ENCODE results near the gene STRIP1.

STRIP1 gene

DNA sequence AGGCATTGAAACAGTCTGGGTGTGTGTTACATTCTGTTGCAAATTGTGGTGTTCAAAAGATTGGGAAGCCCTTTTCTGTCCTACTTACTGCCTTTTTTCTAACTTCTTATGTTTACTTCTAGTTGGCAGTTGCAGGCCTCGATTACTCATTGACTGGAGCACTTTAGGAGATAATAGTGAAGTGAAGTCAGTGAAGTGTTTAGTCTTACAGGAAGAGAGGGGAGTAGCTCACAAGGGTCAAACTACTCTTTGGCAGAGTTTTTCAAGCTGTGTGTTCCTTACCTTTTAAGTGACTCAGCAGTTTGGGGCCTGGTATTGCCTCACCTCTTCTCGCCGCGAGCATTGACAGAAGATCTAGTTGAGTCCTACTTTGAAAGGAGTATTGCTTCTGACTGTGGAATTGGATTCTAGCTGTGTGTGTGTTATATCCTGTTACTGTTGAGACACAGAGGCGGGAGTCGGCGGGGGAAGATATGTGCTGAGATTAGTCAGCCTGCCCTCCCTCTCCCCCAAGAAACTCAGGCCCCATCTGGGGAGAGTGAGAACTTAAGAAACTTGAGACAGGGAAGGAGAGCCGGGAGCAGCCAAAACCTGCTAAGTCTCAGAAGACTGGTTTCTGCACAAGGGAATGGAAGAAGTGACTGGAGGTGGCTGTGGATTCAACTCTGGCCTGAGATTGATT is 30.5 kb upstream of the STRIP1 start:
- TF ChIP-seq, protein P1, sequence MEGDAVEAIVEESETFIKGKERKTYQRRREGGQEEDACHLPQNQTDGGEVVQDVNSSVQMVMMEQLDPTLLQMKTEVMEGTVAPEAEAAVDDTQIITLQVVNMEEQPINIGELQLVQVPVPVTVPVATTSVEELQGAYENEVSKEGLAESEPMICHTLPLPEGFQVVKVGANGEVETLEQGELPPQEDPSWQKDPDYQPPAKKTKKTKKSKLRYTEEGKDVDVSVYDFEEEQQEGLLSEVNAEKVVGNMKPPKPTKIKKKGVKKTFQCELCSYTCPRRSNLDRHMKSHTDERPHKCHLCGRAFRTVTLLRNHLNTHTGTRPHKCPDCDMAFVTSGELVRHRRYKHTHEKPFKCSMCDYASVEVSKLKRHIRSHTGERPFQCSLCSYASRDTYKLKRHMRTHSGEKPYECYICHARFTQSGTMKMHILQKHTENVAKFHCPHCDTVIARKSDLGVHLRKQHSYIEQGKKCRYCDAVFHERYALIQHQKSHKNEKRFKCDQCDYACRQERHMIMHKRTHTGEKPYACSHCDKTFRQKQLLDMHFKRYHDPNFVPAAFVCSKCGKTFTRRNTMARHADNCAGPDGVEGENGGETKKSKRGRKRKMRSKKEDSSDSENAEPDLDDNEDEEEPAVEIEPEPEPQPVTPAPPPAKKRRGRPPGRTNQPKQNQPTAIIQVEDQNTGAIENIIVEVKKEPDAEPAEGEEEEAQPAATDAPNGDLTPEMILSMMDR (IDR thresholded peaks at IDR 0.05) = no peak
- Histone ChIP-seq H3K27ac (peak overlapping the region; percentile 85), H3K4me1 (peaks cover 38% of the 10 kb centered on the region), H3K4me3 (ENCODE audit: low read depth, low read length) (peak overlapping the region; percentile 45), H3K4me2 (ENCODE audit: low read length) (peak overlapping the region; percentile 57), H3K27me3 (ENCODE audit: control insufficient read depth, insufficient read depth, low read length) (no peaks in the 10 kb centered on the region), H2AFZ (no peak overlapping the region), H3K36me3 (ENCODE audit: control insufficient read depth, insufficient read depth, low read length) (no peaks in the 10 kb centered on the region), H3K79me2 (no peaks in the 10 kb centered on the region), H3K9ac (no peak overlapping the region), H3K9me3 (ENCODE audit: control insufficient read depth, low read length) (no peaks in the 10 kb centered on the region)

DNA sequence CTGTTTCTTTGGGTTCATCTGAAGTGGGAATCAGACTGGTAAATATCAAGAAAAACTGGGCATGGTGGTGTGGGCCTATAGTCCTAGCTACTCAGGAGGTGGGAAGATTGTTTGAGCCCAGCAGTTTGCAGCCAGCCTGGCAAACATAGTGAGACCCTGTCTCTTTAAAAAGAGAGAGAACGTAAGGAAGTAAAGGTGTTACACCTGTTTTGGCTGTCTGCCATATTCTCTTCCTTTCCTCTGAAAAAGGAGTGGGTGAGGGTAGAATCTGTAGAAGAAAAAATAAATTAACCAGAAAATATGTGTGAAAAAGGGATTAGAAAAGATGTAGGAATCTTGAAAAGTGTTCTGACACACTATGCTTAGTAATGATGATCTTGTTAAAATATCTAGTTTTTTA is 29.8 kb upstream of the STRIP1 start:
- Histone ChIP-seq H3K4me3 (ENCODE audit: low read depth, low read length) (peak overlapping the region; percentile 45), H3K9ac (no peak overlapping the region)

DNA sequence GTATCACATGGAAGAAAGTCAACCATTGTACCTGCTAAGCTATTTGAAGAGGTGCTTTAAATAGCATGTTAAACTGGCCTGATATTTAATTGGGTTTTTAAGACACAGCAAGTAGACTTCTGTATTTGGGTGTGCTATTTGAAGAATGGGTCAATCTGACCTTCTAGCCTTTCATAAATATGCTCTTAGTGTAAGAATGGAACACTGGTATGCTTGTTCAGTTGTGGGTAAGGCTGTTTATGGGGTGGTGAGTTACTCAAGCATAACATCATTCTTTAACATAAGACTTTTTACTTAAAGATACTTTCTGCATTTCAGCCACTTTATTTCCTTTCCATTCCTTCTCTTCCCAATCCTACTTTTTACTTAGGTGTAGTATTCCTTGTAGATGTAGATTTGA is 28.5 kb upstream of the STRIP1 start:
- no peak overlapping the region for H3K9ac ChIP-seq
- H3K4me3 ChIP-seq (ENCODE audit: low read depth, low read length) = no peak overlapping the region
- no peaks in the 10 kb centered on the region for H3K79me2 ChIP-seq
- TF ChIP-seq, protein P1 (IDR thresholded peaks at IDR 0.05) = no peak
- no peak overlapping the region for H2AFZ ChIP-seq
- no peaks in the 10 kb centered on the region for H3K27me3 ChIP-seq (ENCODE audit: control insufficient read depth, insufficient read depth, low read length)
- no peak overlapping the region for H3K27ac ChIP-seq
- no peak overlapping the region for H3K4me2 ChIP-seq (ENCODE audit: low read length)
- no peaks in the 10 kb centered on the region for H3K9me3 ChIP-seq (ENCODE audit: control insufficient read depth, low read length)
- no peaks in the 10 kb centered on the region for H3K36me3 ChIP-seq (ENCODE audit: control insufficient read depth, insufficient read depth, low read length)
- peaks cover 33% of the 10 kb centered on the region for H3K4me1 ChIP-seq

More for the DNA sequence above, 29.8 kb upstream of the STRIP1 start:
- no peaks in the 10 kb centered on the region for H3K79me2 ChIP-seq
- H3K27ac ChIP-seq = peak overlapping the region; percentile 85
- H3K36me3 ChIP-seq (ENCODE audit: control insufficient read depth, insufficient read depth, low read length) = no peaks in the 10 kb centered on the region
- TF ChIP-seq, protein P1 (IDR thresholded peaks at IDR 0.05) = no peak
- no peaks in the 10 kb centered on the region for H3K27me3 ChIP-seq (ENCODE audit: control insufficient read depth, insufficient read depth, low read length)
- H2AFZ ChIP-seq = no peak overlapping the region
- H3K4me1 ChIP-seq = peaks cover 38% of the 10 kb centered on the region
- H3K4me2 ChIP-seq (ENCODE audit: low read length) = peak overlapping the region; percentile 57
- H3K9me3 ChIP-seq (ENCODE audit: control insufficient read depth, low read length) = no peaks in the 10 kb centered on the region

DNA sequence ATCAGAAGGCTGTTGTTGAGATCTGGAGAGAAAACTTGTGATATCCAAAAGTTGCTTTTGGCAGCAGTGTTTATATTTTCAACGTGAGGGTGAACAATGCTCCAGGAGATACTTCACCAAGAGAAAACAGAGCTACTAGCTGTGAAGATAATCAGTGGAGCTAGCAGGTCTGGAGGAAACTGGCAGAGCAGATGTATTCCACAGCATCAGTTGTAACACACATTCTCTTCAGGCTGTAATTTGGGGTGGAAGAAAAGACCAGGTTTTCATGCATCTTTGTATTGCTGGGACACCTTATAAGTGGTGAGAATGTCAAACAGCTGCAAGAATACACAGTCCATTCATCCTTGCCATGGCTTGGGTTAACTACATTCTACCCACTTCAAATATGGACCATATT is 27.9 kb upstream of the STRIP1 start:
- no peak overlapping the region for H2AFZ ChIP-seq
- H3K4me1 ChIP-seq = peaks cover 33% of the 10 kb centered on the region
- no peaks in the 10 kb centered on the region for H3K36me3 ChIP-seq (ENCODE audit: control insufficient read depth, insufficient read depth, low read length)
- peak overlapping the region; percentile 27 for H3K4me2 ChIP-seq (ENCODE audit: low read length)
- peaks cover 2% of the 10 kb centered on the region for H3K79me2 ChIP-seq
- no peak overlapping the region for H3K9ac ChIP-seq
- no peaks in the 10 kb centered on the region for H3K9me3 ChIP-seq (ENCODE audit: control insufficient read depth, low read length)
- no peaks in the 10 kb centered on the region for H3K27me3 ChIP-seq (ENCODE audit: control insufficient read depth, insufficient read depth, low read length)
- no peak overlapping the region for H3K4me3 ChIP-seq (ENCODE audit: low read depth, low read length)
- TF ChIP-seq, protein P1 (IDR thresholded peaks at IDR 0.05) = no peak
- no peak overlapping the region for H3K27ac ChIP-seq
